Fibroblast of the aortic adventitia (primary cell): ENCODE data around the gene ADAM12. TPM values are rescaled to one million over a fixed set of nuclear protein-coding genes. Genes with fewer than 3 reads are reported as not detected.
"Not testable (repeated sequence)": the region's sequence is repeated elsewhere in the genome, so short reads cannot be mapped to it uniquely, and the experiment has no call there.

Source experiments
- DNase-seq: peaks from one replicate; pipeline ENCODE4 v3.0.0-alpha.2; 2010; ENCODE audit warnings: low read depth
- H3K4me3 ChIP-seq: 2 replicates; pipeline ENCODE4 v1.5.1; 2011; ENCODE audit warnings: low read depth, mild to moderate bottlenecking, control low read depth, low read length, moderate library complexity
- CTCF ChIP-seq: IDR thresholded peaks from 2 replicates; pipeline ENCODE4 v1.5.1; 2011; ENCODE audit warnings: mild to moderate bottlenecking, low read length, control low read depth, inconsistent platforms; ENCODE audit not compliant: insufficient read depth
- total RNA-seq: library from RNA; depleted of rRNA; stranded (reverse); fragments of >200 nt; gene quantifications from 2 replicates; pipeline ENCODE4 v1.2.3, GENCODE V29; 2012; ENCODE audit warnings: low replicate concordance

The ADAM12 gene
- total RNA-seq, 1 donor = 82.7 TPM

DNA sequence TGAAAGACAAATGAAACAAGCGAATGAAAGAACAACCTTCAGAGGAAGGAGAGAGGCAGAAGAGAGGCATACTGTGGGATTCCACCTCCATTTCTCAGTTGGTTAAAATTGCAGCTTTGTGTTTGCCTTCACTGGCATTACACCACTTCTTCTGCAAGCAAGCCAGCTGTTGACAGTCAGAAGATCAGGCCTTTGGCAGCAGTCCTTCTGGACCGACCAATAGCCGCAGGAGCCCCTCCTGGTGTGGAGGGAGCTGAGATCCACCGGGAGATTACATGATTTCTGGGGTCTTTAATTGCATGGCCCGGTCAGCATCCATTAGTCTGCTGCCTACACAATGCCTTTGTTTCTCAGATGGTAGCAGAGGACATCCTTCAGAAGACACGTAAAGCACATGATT is 206.7 kb downstream of the ADAM12 start:
- TF ChIP-seq CTCF = no peak
- no peak overlapping the region for H3K4me3 ChIP-seq
- no peak for DNase-seq

GRCh38 chr10:126179637-126180036 is 208.6 kb downstream of the ADAM12 start:
- no peak for TF ChIP-seq CTCF
- no peak overlapping the region for H3K4me3 ChIP-seq
- DNase-seq = no peak

- H3K4me3 ChIP-seq = no peak overlapping the region
- TF ChIP-seq CTCF = no peak
- peak; percentile 28 for DNase-seq
Measured at GRCh38 chr10:126177417-126178030, 210.8 kb downstream of the ADAM12 start.

- DNase-seq = no peak
- TF ChIP-seq CTCF = no peak
- no peak overlapping the region for H3K4me3 ChIP-seq
Measured at GRCh38 chr10:126175641-126176262, 212.5 kb downstream of the ADAM12 start.

DNA sequence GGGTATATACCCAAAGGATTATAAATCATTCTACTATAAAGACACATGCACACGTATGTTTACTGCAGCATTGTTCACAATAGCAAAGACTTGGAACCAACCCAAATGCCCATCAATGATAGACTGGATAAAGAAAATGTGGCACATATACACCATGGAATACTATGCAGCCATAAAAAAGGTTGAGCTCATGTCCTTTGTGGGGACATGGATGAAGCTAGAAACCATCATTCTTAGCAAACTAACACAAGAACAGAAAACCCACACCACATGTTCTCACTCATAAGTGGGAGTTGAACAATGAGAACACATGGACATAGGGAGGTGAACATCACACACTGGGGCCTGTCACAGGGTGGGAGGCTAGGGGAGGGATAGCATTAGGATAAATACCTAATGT is 215.5 kb downstream of the ADAM12 start:
- not testable (repeated sequence) for DNase-seq, H3K4me3 ChIP-seq

DNA sequence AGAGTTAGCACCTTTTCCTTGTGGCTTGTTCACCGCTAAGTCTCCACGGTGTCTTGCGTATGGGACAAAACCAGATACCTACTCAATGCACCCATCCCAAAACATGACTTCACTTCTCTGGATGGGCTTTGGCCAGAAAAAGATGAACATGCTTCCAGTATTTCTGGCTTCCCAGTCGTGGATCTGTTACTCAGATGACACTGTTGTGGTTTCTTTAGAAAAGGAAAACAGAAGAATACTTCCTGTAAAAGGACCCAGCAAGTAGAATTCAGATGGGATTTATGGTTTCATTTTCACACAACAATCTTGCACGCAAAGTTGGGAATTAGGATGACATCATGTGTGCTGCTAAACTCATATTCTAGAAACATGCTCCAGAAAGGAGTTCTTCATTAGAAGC is 216.7 kb downstream of the ADAM12 start:
- peak overlapping the region; percentile 22 for H3K4me3 ChIP-seq
- no peak for TF ChIP-seq CTCF
- DNase-seq = peak; percentile 95

DNA sequence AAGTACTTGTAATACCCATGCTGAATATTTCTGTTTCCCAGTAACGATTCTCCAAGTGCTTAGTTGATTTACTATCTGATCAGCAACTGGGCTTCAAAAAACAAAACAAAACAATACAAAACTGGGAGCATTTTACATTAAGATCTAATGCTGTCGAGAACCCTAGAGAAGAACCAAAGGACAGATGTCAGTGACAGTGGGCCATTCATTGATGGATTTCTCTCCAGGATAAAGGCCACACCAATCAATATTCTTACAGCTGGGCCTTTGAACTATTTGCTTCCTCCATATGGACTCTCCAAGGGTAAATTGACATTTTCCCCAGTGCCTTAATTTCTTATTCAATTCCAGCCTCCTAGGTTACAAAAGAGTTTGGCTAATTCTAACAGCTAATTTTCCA is 217.5 kb downstream of the ADAM12 start:
- no peak for TF ChIP-seq CTCF
- H3K4me3 ChIP-seq = no peak overlapping the region
- no peak for DNase-seq
